Islet precursor cell (in vitro differentiated cells): ENCODE data around the gene COL15A1.

Experiments
- DNase-seq: peaks from one replicate; pipeline ENCODE4 v3.0.0-alpha.2; 2018

Gene COL15A1

GRCh38 chr9:99040911-99041582, 97.3 kb downstream of the COL15A1 start:
- peak; percentile 96 for DNase-seq

DNA sequence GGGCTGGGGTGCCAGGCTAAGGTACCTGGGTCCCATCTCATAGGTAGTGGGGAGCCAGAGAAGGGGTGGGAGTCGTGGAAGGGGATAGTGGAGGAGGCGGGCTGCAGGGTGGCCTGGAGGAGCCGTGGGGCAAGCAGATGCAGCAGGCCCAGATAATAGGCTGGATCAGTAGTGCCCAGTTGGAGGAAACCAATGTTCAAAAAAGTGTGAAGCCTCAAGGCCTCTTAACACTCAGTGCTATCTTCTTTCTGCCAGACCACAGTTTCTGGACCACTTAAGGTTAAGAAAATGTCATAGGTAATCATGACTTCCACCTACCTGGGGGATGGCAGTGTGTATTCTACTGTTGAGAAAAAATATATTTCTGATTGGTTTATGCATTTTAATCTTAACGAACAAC, 97.9 kb downstream of the COL15A1 start:
- no peak for DNase-seq

- no peak for DNase-seq
Measured at GRCh38 chr9:99042620-99043019, 98.9 kb downstream of the COL15A1 start.

DNA sequence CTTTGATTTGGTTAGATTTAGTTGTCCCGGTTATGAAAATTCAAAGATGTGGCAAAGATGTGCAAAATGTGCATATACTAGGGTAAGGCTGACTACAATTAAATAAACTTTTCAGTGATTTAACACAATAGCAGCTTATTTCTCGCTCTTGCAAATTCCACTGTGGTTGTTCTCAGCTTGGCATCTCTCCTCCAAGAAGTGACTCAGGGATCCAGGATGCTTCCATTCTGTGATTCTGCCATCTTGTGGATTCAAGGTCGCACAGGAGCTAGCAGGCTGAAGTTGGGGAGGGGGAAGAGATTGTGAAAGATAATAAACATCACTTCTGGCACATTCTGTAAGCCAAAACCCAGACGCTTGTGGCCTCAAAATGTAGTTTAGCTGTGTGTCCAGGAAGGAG, 101.1 kb downstream of the COL15A1 start:
- DNase-seq, result no peak

DNA sequence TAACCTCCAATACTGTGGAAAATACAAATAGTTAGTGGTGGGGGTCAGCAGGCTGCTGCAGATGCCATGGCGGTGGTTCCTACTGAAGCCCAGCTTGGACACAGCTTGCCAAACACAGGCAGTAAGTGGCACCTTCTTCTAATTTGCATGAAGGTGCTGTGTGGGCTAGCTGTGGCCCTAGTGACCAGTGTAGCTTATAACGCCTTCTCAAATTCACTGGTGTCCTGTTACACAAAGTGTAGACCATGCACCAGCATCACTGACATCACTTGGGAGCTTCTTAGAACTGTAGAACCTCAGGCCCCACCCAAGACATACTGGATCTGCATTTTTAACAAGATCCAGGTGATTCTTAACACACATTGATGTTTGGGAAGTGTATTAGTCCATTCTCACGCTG, 102.4 kb downstream of the COL15A1 start:
- no peak for DNase-seq

DNA sequence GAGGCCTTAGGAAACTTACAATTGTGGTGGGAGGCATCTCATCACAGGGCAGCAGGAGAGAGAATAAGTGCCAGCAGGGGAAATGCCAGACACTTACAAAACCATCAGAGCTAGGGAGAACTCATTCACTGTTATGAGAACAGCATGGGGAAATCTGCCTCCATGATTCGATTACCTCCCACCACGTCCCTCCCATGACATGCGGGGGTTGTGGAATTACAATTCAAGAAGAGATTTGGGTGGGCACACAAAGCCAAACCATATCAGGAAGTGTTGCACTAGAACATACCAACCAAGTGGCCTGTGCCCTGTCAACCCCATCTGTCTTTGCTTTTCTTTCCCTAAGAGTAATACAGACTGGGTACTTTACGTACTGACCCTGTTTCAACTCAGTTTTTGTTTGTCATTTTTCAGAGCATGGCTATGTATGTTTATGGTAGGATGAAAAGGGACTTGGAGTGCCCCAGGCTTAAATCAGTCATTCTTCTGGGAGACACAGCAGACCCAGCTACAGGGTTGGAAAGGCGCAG, 102.9 kb downstream of the COL15A1 start:
- DNase-seq, result no peak

GRCh38 chr9:99049228-99049627, 105.5 kb downstream of the COL15A1 start:
- DNase-seq, result no peak

- no peak for DNase-seq
Measured at GRCh38 chr9:99049641-99050040, 105.9 kb downstream of the COL15A1 start.

GRCh38 chr9:99050292-99050911, 106.7 kb downstream of the COL15A1 start:
- DNase-seq, result no peak

DNA sequence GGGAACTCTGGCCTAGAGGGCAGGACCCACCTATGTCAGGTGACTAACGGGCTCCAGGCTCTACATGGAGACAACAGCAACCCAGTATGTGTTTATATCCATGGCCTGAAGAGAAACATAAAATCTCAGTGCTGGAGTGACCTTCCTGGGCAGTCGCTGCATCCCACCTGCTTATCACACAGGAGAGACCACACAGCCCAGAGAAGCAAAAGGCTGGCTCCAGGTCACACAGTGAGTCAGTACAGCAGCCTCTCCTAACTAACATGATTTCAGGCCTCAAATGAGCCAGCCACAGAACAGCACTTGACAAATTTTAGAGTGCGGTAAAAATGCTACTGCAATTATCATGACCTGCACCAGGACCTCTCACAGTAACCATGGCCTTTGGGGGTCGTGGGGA, 107.2 kb downstream of the COL15A1 start:
- peak; percentile 61 for DNase-seq

DNA sequence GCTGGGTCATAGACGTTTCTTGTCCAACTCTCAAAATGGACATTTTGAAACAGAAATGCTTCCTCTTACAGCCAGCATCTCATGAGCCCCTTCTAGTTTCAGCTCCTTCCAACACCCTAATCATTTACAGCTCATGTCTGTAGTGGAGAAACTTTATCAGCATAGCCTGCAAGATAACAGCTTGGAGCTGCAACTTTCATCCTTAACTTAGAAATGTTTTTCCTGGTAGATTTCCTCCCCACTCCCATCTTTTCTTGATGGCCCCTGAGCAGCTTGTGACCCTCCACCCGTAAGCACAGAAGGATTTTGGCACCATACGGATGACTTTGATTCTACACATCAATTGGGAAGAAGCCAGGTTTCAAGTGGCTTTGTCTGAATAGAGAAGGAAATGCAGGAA, 107.7 kb downstream of the COL15A1 start:
- DNase-seq, result no peak

DNA sequence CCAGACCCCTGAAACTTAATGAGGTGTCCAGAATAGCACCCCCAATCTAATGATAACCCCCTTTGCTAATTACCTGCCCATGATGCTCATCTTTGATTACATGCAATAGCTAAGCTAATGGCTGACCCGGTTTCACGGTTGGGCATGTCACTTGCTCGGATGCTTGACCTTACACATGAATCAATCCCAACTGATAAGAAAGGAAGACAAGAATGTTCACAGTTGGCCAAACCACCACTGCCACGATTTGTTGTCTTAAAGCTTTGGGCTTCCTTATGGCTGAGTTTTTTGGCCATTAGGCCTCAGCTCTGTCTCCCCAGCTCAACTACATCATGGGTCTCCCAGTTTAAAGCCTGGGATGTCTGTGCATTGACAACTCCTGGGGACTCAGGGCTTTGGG, 108.1 kb downstream of the COL15A1 start:
- no peak for DNase-seq

GRCh38 chr9:99052815-99053715, 109.4 kb downstream of the COL15A1 start:
- peak; percentile 56 for DNase-seq

GRCh38 chr9:99054581-99054980, 110.9 kb downstream of the COL15A1 start:
- DNase-seq, result peak; percentile 86

DNA sequence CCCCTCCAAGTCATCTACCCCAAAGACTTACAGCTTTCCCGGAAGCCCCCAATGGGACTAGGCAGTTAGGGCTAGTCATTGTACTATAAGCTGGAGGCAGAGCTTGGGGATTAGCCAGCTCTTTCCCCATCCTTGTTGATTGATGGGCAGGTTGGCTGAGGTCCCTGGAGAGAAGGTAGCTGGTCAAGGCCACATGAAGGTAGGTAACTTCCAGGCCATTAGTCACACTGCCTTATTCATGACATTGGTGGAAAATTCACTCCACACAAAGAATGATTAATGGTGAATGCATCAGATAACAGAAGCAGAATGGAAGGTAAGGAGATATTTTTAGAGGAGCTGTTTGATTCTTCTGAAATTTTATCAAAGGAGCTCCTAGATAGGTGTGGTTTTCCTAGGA, 111.7 kb downstream of the COL15A1 start:
- DNase-seq, result no peak

DNA sequence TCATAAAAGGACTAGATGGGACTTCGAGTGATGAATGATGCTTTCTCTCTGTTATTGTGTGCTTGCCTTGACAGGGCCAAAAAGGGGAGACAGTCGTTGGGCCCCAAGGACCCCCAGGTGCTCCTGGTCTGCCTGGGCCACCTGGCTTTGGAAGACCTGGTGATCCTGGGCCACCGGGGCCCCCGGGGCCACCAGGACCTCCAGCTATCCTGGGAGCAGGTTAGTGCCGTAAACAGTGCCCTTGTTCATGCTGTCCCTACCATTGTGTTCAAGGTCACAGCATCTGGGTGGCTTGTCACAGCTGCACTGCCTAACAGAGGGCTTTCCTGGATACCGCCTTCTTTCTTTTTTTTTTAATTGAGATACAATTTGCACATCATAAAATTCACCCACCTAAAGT, 112.5 kb downstream of the COL15A1 start:
- peak; percentile 10 for DNase-seq

GRCh38 chr9:99056886-99057664, 113.4 kb downstream of the COL15A1 start:
- no peak for DNase-seq

GRCh38 chr9:99057665-99058625, 114.2 kb downstream of the COL15A1 start:
- DNase-seq, result peak; percentile 63

DNA sequence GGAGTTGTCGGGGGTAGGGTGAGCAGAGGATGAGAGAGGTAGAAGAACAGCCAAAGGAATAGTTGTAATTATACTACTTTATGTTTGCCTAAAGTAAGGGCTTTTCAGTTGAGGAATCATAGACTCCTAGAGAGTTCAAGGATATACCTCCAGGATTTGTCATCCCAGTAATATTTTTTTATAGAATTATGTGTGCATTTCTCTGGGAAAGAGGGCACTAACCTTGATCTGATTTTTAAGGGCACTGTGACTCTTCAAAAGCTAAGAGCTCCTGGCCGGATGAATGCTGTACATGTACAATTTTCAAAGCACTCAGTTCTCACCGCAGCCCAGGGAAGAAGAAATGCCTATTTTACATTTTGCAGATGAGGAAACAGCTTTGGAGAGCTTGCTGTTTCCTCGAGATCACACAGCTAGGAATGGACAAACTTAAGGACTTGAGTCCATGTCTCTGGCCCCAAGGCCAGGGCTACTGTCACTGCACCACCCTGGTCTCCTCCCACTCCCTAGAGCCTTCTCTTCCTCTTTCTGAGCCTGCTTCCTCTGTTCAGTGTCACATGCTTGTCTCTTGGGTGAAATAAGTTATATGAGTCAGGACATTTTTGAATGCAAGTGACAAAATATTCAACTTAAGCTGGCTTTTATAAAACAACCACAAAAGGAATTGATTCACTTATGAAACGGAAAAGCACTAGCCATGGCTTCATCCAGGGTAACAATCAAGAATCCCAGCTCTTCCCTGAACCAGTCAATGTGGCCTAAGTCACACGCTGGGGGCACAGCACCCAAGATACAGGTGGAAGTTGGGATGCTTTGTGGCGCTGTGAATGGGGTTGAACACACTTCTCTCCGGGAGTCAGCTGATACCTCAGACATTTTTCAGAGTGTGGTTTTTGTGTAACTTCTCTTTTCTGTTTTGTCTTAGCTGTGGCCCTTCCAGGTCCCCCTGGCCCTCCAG, 115.5 kb downstream of the COL15A1 start:
- no peak for DNase-seq

DNA sequence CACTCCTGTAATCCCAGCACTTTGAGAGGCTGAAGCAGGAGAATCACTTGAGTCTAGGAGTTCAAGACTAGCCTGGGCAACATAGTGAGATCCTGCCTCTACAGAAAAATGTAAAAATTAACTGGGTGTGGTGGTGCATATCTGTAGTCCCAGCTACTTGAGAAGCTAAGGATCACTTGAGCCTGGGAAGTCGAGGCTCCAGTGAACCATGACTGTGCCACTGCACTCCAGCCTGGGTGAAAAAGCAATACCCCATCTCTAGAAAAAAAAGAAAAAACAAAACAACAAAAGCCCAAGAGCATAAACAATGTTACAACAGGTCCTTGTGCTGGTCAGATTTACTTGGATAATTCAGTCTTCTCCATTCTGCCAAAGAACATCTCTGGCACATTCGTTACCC, 116.9 kb downstream of the COL15A1 start:
- DNase-seq, result no peak
